Endothelial cell of umbilical vein (primary cell): ENCODE data around the gene PCSK6. TPM values are rescaled to one million over a fixed set of nuclear protein-coding genes. Genes with fewer than 3 reads are reported as not detected.

Experiments
- BruUV-seq: library from RNA; stranded (reverse); fragments of 400-500 nt; replicated peaks from 2 replicates; lab custom pipeline; 2021; lab: Mats Ljungman, UMichigan
- CTCF ChIA-PET: fragments of 300-600, 350-600 bp; sonication (Branson Sonifier 250); formaldehyde crosslinking; loops from one replicate; lab custom pipeline; 2021; ENCODE audit warnings: antibody characterized with exemption, inconsistent platforms; lab: Charles Lee
- POLR2A ChIA-PET: fragments of 300-600, 350-600 bp; sonication (Branson Sonifier 250); formaldehyde crosslinking; loops from one replicate; lab custom pipeline; 2021; ENCODE audit warnings: antibody characterized with exemption, inconsistent platforms; lab: Charles Lee
- DNase-seq: peaks from one replicate; pipeline ENCODE4 v3.0.0-alpha.2; 2011; ENCODE audit warnings: low read depth, low spot score
- FAIRE-seq: peaks from 2 replicates; lab custom pipeline; 2011; peaks lifted over from hg19 to GRCh38; lab: Jason Lieb, UNC
- H2AFZ ChIP-seq: 2 replicates; pipeline ENCODE4 v1.6.0; 2012; ENCODE audit warnings: low read depth, low read length, control low read depth, inconsistent platforms
- H3K27ac ChIP-seq: 2 replicates; pipeline ENCODE4 v1.5.1; 2011; ENCODE audit warnings: low read depth, mild to moderate bottlenecking, control low read depth, low read length, moderate library complexity; ENCODE audit not compliant: insufficient read depth
- H3K27me3 ChIP-seq, 2 experiments: 2 replicates each; pipeline versions ENCODE4 v1.6.0 to v1.6.1; 2011; ENCODE audit warnings: low read length in 2 of 2, mixed read lengths in 1 of 2; ENCODE audit not compliant: control insufficient read depth in 2 of 2, insufficient read depth in 2 of 2
- H3K36me3 ChIP-seq, 2 experiments: 2 replicates in 1 of 2; 3 replicates in 1 of 2; pipeline ENCODE4 v1.5.1; 2011; ENCODE audit warnings: low read length in 2 of 2, mild to moderate bottlenecking in 1 of 2, moderate library complexity in 1 of 2; ENCODE audit not compliant: control insufficient read depth in 2 of 2, insufficient read depth in 2 of 2; ENCODE audit errors: extremely low read depth in 1 of 2
- H3K4me1 ChIP-seq: 3 replicates; pipeline ENCODE4 v1.5.1; 2011; ENCODE audit warnings: mild to moderate bottlenecking, low read length; ENCODE audit not compliant: control insufficient read depth, insufficient read depth; ENCODE audit errors: extremely low read depth
- H3K4me2 ChIP-seq: 2 replicates; pipeline ENCODE4 v1.6.1; 2011; ENCODE audit warnings: low read length, control low read depth, mixed read lengths; ENCODE audit not compliant: insufficient read depth
- H3K4me3 ChIP-seq, 3 experiments: fragments of 200-600 bp in 1 of 3; sonication (generic), shearing (Covaris generic) in 1 of 3; replicated peaks in 1 of 3; 2 replicates each; pipeline ENCODE4 v1.5.1; 2011 to 2016; ENCODE audit warnings: control low read depth in 3 of 3, low read length in 3 of 3, mild to moderate bottlenecking in 2 of 3, inconsistent platforms in 1 of 3, low read depth in 1 of 3, moderate library complexity in 1 of 3; ENCODE audit not compliant: insufficient read depth in 1 of 3
- H3K79me2 ChIP-seq: 2 replicates; pipeline ENCODE4 v1.6.0; 2012; ENCODE audit warnings: low read length, inconsistent platforms; ENCODE audit not compliant: control insufficient read depth, insufficient read depth
- H3K9ac ChIP-seq: replicated peaks from 2 replicates; pipeline ENCODE3; 2011; ENCODE audit warnings: low read length, control low read depth; ENCODE audit not compliant: insufficient read depth; ENCODE audit errors: extremely low read depth
- H3K9me1 ChIP-seq: replicated peaks from 3 replicates; pipeline ENCODE4 v1.6.0; 2011; ENCODE audit warnings: mild to moderate bottlenecking, low read length; ENCODE audit not compliant: control insufficient read depth, insufficient read depth; ENCODE audit errors: extremely low read depth
- H3K9me3 ChIP-seq: replicated peaks from 2 replicates; pipeline ENCODE4 v1.5.1; 2012; ENCODE audit warnings: low read length, inconsistent platforms; ENCODE audit not compliant: control insufficient read depth, insufficient read depth
- H4K20me1 ChIP-seq: replicated peaks from 2 replicates; pipeline ENCODE3; 2011; ENCODE audit warnings: mild to moderate bottlenecking, low read length; ENCODE audit not compliant: control insufficient read depth, insufficient read depth; ENCODE audit errors: extremely low read depth
- EZH2 ChIP-seq: IDR thresholded peaks from 2 replicates; pipeline ENCODE4 v1.6.1; 2012; ENCODE audit warnings: borderline replicate concordance, low read depth, mild to moderate bottlenecking, moderate library complexity, low read length, inconsistent platforms; ENCODE audit not compliant: severe bottlenecking
- FOS ChIP-seq: IDR thresholded peaks from 2 replicates; pipeline ENCODE4 v1.6.1; 2011; ENCODE audit warnings: mild to moderate bottlenecking, low read length, moderate library complexity, borderline replicate concordance; ENCODE audit not compliant: insufficient read depth
- GATA2 ChIP-seq: IDR thresholded peaks from 2 replicates; pipeline ENCODE4 v1.7.0; 2011; ENCODE audit warnings: low read depth, mild to moderate bottlenecking, moderate library complexity, mixed read lengths, low read length; ENCODE audit not compliant: insufficient read length, insufficient read depth
- JUN ChIP-seq: IDR thresholded peaks from 2 replicates; pipeline ENCODE4 v1.6.1; 2011; ENCODE audit warnings: borderline replicate concordance, low read depth; ENCODE audit not compliant: insufficient read length, insufficient read depth
- MYC ChIP-seq: IDR thresholded peaks from one replicate; pipeline ENCODE4 v1.6.1; 2011; ENCODE audit warnings: mild to moderate bottlenecking, low read depth, low read length
- POLR2A ChIP-seq: IDR thresholded peaks from 2 replicates; pipeline ENCODE4 v1.6.1; 2012; ENCODE audit warnings: low read depth, mild to moderate bottlenecking, control low read depth, low read length
- POLR2AphosphoS5 ChIP-seq: IDR thresholded peaks from 2 replicates; pipeline ENCODE4 v1.6.1; 2012; ENCODE audit warnings: low read depth, mild to moderate bottlenecking, control low read depth, low read length, moderate library complexity; ENCODE audit not compliant: insufficient read depth
- dilution Hi-C: fragments of 300-500 bp; cut with MboI; formaldehyde crosslinking; loops from one replicate; pipeline ENCODE4 v1.15.0; 2019; ENCODE audit warnings: low sequenced_read_pairs; ENCODE audit not compliant: extremely low pct_ligation_motif_present
- intact Hi-C: fragments of 100-400 bp; cut with micrococcal nuclease; formaldehyde crosslinking; loops from one replicate; pipeline ENCODE4 v1.10.0; 2022
- polyA plus RNA-seq, 4 experiments: library from polyadenylated mRNA; depleted of rRNA in 3 of 4; stranded (reverse) in 3 of 4; unstranded in 1 of 4; fragments of >200 nt; gene quantifications; 2 replicates each; pipeline versions ENCODE4 v1.2.1 to v1.2.3, GENCODE V29; 2011 to 2012; ENCODE audit warnings: missing spikeins in 1 of 4
- total RNA-seq: library from RNA; stranded (reverse); gene quantifications from 2 replicates; pipeline ENCODE4 v1.2.3, GENCODE V29; 2021
- TF ChIP-seq, protein P1 (sequence below): IDR thresholded peaks from 2 replicates; pipeline ENCODE4 v1.6.1; 2011; ENCODE audit not compliant: insufficient read depth, insufficient read length
- TF ChIP-seq, protein P2 (sequence below), 2 donors: IDR thresholded peaks; 1 replicate in 1 of 2; 2 replicates in 1 of 2; pipeline ENCODE4 v1.5.1; 2011; ENCODE audit warnings: low read length in 2 of 2, mild to moderate bottlenecking in 2 of 2, moderate library complexity in 2 of 2, control low read depth in 1 of 2, inconsistent platforms in 1 of 2, low read depth in 1 of 2; ENCODE audit not compliant: insufficient read depth in 1 of 2; ENCODE audit errors: extremely low read depth in 1 of 2

The PCSK6 gene
- total and polyA plus RNA-seq, 2 donors (not counting 3 experiments of a cell fraction or from before 2014, with no cell fraction given) = 0.18 to 0.69 TPM

- H2AFZ ChIP-seq = no peak overlapping the region
- no peak overlapping the region for H3K9ac ChIP-seq
- H4K20me1 ChIP-seq = no peaks in the 10 kb centered on the region
- ChIA-PET CTCF (no interaction called here), POLR2A (no interaction called here)
- no peak overlapping the region for H3K4me3 ChIP-seq
- no peak for FAIRE-seq
- H3K27me3 ChIP-seq = peaks cover 0 to 2% of the 10 kb centered on the region in 2 experiments
- peaks cover 18% of the 10 kb centered on the region for H3K4me1 ChIP-seq
- no peak overlapping the region for H3K4me2 ChIP-seq
- H3K36me3 ChIP-seq = no peaks in the 10 kb centered on the region
- H3K79me2 ChIP-seq = no peaks in the 10 kb centered on the region
- no TSS peak for BruUV-seq
- H3K27ac ChIP-seq = no peak overlapping the region
- no peaks in the 10 kb centered on the region for H3K9me1 ChIP-seq
- no peaks in the 10 kb centered on the region for H3K9me3 ChIP-seq
- TF ChIP-seq MYC (no peak), GATA2 (no peak), FOS (no peak), JUN (no peak), POLR2AphosphoS5 (no peak), POLR2A (no peak), EZH2 (no peak)
- TF ChIP-seq, protein P1, sequence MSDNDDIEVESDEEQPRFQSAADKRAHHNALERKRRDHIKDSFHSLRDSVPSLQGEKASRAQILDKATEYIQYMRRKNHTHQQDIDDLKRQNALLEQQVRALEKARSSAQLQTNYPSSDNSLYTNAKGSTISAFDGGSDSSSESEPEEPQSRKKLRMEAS = no peak
- TF ChIP-seq, protein P2, sequence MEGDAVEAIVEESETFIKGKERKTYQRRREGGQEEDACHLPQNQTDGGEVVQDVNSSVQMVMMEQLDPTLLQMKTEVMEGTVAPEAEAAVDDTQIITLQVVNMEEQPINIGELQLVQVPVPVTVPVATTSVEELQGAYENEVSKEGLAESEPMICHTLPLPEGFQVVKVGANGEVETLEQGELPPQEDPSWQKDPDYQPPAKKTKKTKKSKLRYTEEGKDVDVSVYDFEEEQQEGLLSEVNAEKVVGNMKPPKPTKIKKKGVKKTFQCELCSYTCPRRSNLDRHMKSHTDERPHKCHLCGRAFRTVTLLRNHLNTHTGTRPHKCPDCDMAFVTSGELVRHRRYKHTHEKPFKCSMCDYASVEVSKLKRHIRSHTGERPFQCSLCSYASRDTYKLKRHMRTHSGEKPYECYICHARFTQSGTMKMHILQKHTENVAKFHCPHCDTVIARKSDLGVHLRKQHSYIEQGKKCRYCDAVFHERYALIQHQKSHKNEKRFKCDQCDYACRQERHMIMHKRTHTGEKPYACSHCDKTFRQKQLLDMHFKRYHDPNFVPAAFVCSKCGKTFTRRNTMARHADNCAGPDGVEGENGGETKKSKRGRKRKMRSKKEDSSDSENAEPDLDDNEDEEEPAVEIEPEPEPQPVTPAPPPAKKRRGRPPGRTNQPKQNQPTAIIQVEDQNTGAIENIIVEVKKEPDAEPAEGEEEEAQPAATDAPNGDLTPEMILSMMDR (IDR thresholded peaks at IDR 0.05; ENCODE audit: extremely low read depth in 1 of 2, insufficient read depth in 1 of 2, low read depth in 1 of 2, low read length in 2 of 2) = no peak
- intact Hi-C loops (loop anchor here (5.0 kb wide), 2 partner anchors 38 to 118 kb away; partner anchors contain the start of gene PCSK6), dilution Hi-C loops (no loop called here)
- DNase-seq = no peak
Measured at GRCh38 chr15:101449471-101450402, 39.8 kb downstream of the PCSK6 start.
